SK-N-SH (cell line): ENCODE results near the gene PRPF40A. TPM values are rescaled to one million over a fixed set of nuclear protein-coding genes. Genes with fewer than 3 reads are reported as not detected.

Experiments used
- CTCF ChIA-PET: fragments of 300-600, 350-600 bp; formaldehyde crosslinking; extraction: SDS; loops from one replicate; lab custom pipeline; 2021; lab: Yijun Ruan, JAX
- POLR2A ChIA-PET: fragments of 350-600 bp; sonication (Branson Sonifier 250); formaldehyde crosslinking; extraction: SDS; loops from one replicate; lab custom pipeline; 2020; ENCODE audit warnings: antibody characterized with exemption, inconsistent platforms; lab: Yijun Ruan, JAX
- DNase-seq: peaks from one replicate; pipeline ENCODE4 v3.0.0; 2012
- H2AFZ ChIP-seq: fragments of 200-600 bp; sonication (generic); 2 replicates; pipeline ENCODE4 v1.8.1; 2016; ENCODE audit warnings: antibody characterized with exemption, mild to moderate bottlenecking, low read depth
- H3F3A ChIP-seq: fragments of 200-600 bp; sonication (generic); replicated peaks from 2 replicates; pipeline ENCODE3; 2016; ENCODE audit warnings: antibody characterized with exemption, mild to moderate bottlenecking; ENCODE audit not compliant: insufficient read depth
- H3K27ac ChIP-seq, 2 experiments: fragments of 200-500 bp in 1 of 2; fragments of 200-600 bp in 1 of 2; sonication (Bioruptor generic) in 1 of 2; sonication (generic), shearing (Covaris generic) in 1 of 2; 2 replicates each; pipeline versions ENCODE4 v1.5.1 to v1.6.1; 2014 to 2016; ENCODE audit warnings: low read depth in 2 of 2, inconsistent platforms in 1 of 2, low read length in 1 of 2, mild to moderate bottlenecking in 1 of 2, mixed read lengths in 1 of 2
- H3K27me3 ChIP-seq: fragments of 200-600 bp; sonication (generic), shearing (Covaris generic); 2 replicates; pipeline ENCODE4 v1.6.1; 2016; ENCODE audit warnings: mixed run types; ENCODE audit not compliant: insufficient read depth
- H3K36me3 ChIP-seq, 2 experiments: fragments of 200-500 bp in 1 of 2; fragments of 200-600 bp in 1 of 2; sonication (Bioruptor generic) in 1 of 2; sonication (generic) in 1 of 2; replicated peaks in 1 of 2; 2 replicates each; pipeline versions ENCODE3 to v1.5.1; 2014 to 2016; ENCODE audit warnings: low read length in 1 of 2, mild to moderate bottlenecking in 1 of 2; ENCODE audit not compliant: insufficient read depth in 2 of 2, control insufficient read depth in 1 of 2
- H3K4me1 ChIP-seq, 2 experiments: fragments of 200-500 bp in 1 of 2; fragments of 200-600 bp in 1 of 2; sonication (Bioruptor generic) in 1 of 2; sonication (generic), shearing (Covaris generic) in 1 of 2; 2 replicates each; pipeline versions ENCODE4 v1.5.1 to v1.6.1; 2014 to 2016; ENCODE audit warnings: low read depth in 1 of 2, low read length in 1 of 2, mixed run types in 1 of 2; ENCODE audit not compliant: insufficient read depth in 2 of 2, control insufficient read depth in 1 of 2
- H3K4me2 ChIP-seq: fragments of 200-600 bp; sonication (generic), shearing (Covaris generic); 2 replicates; pipeline ENCODE4 v1.6.1; 2017; ENCODE audit warnings: mixed run types
- H3K4me3 ChIP-seq, 2 experiments: fragments of 200-500 bp in 1 of 2; fragments of 200-600 bp in 1 of 2; sonication (Bioruptor generic) in 1 of 2; sonication (generic), shearing (Covaris generic) in 1 of 2; 2 replicates each; pipeline versions ENCODE4 v1.5.1 to v1.8.1; 2014 to 2016; ENCODE audit warnings: low read depth in 2 of 2, inconsistent platforms in 1 of 2, low read length in 1 of 2, mild to moderate bottlenecking in 1 of 2, mixed read lengths in 1 of 2, moderate library complexity in 1 of 2
- H3K79me2 ChIP-seq: fragments of 200-600 bp; sonication (generic); 2 replicates; pipeline ENCODE4 v1.8.1; 2017; ENCODE audit warnings: mild to moderate bottlenecking; ENCODE audit not compliant: insufficient read depth
- H3K9ac ChIP-seq: fragments of 200-600 bp; sonication (generic); 2 replicates; pipeline ENCODE4 v1.6.1; 2017; ENCODE audit warnings: mixed run types
- H3K9me2 ChIP-seq: fragments of 200-600 bp; sonication (generic); 2 replicates; pipeline ENCODE4 v1.6.1; 2017; ENCODE audit warnings: mixed run types
- H3K9me3 ChIP-seq: fragments of 200-600 bp; sonication (generic); 2 replicates; pipeline ENCODE4 v1.6.1; 2017; ENCODE audit warnings: mixed run types, mild to moderate bottlenecking, moderate library complexity
- H4K20me1 ChIP-seq: fragments of 200-600 bp; sonication (generic); 2 replicates; pipeline ENCODE4 v1.6.1; 2017; ENCODE audit warnings: mild to moderate bottlenecking, mixed run types; ENCODE audit not compliant: insufficient read depth
- CTCF ChIP-seq: fragments of 200-600 bp; sonication (generic); IDR thresholded peaks from 2 replicates; pipeline ENCODE4 v1.6.1; 2017; ENCODE audit warnings: antibody characterized with exemption, mild to moderate bottlenecking, moderate library complexity
- GATA2 ChIP-seq: sonication (generic); formaldehyde crosslinking; IDR thresholded peaks from 2 replicates; pipeline ENCODE4 v1.5.0; 2020; ENCODE audit warnings: mild to moderate bottlenecking, missing genetic modification reagents
- IRF3 ChIP-seq: fragments of 150-350 bp; IDR thresholded peaks from 2 replicates; pipeline ENCODE4 v1.6.1; 2016; ENCODE audit warnings: mild to moderate bottlenecking, low read depth, low read length
- JUND ChIP-seq: IDR thresholded peaks from 2 replicates; pipeline ENCODE4 v1.4.0; 2012
- MAX ChIP-seq: IDR thresholded peaks from 2 replicates; pipeline ENCODE4 v1.4.0; 2012; ENCODE audit warnings: low read depth
- MEF2A ChIP-seq: IDR thresholded peaks from 2 replicates; pipeline ENCODE4 v1.4.0; 2012; ENCODE audit warnings: low read depth, borderline replicate concordance
- NFIC ChIP-seq: IDR thresholded peaks from 2 replicates; pipeline ENCODE4 v1.4.0; 2012; ENCODE audit warnings: borderline replicate concordance
- NRF1 ChIP-seq: IDR thresholded peaks from 2 replicates; pipeline ENCODE4 v1.6.1; 2012; ENCODE audit warnings: low read depth, mild to moderate bottlenecking, low read length
- PBX3 ChIP-seq: IDR thresholded peaks from 2 replicates; pipeline ENCODE4; 2012
- POLR2AphosphoS5 ChIP-seq: IDR thresholded peaks from 2 replicates; pipeline ENCODE4 v1.6.1; 2012; ENCODE audit warnings: low read depth, low read length
- RAD21 ChIP-seq: IDR thresholded peaks from 2 replicates; pipeline ENCODE4 v1.6.1; 2012; ENCODE audit warnings: mild to moderate bottlenecking, low read length
- RCOR1 ChIP-seq: fragments of 150-350 bp; IDR thresholded peaks from 2 replicates; pipeline ENCODE4 v1.6.1; 2017; ENCODE audit warnings: antibody characterized with exemption, low read length
- RFX5 ChIP-seq: IDR thresholded peaks from 2 replicates; pipeline ENCODE4 v1.6.1; 2012; ENCODE audit warnings: mild to moderate bottlenecking, improper control_type of control experiment, low read length
- SMC3 ChIP-seq: IDR thresholded peaks from 2 replicates; pipeline ENCODE4 v1.6.1; 2012; ENCODE audit warnings: low read depth, low read length, improper control_type of control experiment
- TAF1 ChIP-seq: IDR thresholded peaks from 2 replicates; pipeline ENCODE4 v1.6.1; 2012; ENCODE audit warnings: low read depth, mild to moderate bottlenecking, low read length, moderate library complexity, borderline replicate concordance
- ZBTB33 ChIP-seq: IDR thresholded peaks from 2 replicates; pipeline ENCODE4 v1.4.0; 2012; ENCODE audit warnings: low read depth, borderline replicate concordance
- WGBS: methylation state at CpG from one replicate; pipeline ENCODE4 v1.1.6; 2017; ENCODE audit warnings: low lambda C conversion rate; 5-methylcytosine and 5-hydroxymethylcytosine counted together
- polyA plus RNA-seq, 3 experiments: library from polyadenylated mRNA; depleted of rRNA; stranded (reverse); fragments of >200 nt; gene quantifications; 2 replicates each; pipeline ENCODE4 v1.2.3, GENCODE V29; 2012

The PRPF40A gene
- polyA plus RNA-seq, 1 of the 3 experiments (the other 2 are of a cell fraction): 55.8 TPM

GRCh38 chr2:152678808-152679207, 38.5 kb downstream of the PRPF40A start:
- Histone ChIP-seq H3K4me2 (no peak overlapping the region), H3K27me3 (no peaks in the 10 kb centered on the region), H3K4me1 (no peaks in the 10 kb centered on the region; a peak in 2 of 4 replicates), H3F3A (no peaks in the 10 kb centered on the region), H4K20me1 (0 out of 2 replicates have a peak, but pooled peaks cover 9% of the 10 kb centered on the region), H3K9me3 (no peaks in the 10 kb centered on the region), H3K36me3 (peaks cover 75% of the 10 kb centered on the region in 2 experiments), H2AFZ (no peak overlapping the region), H3K4me3 (no peak overlapping the region), H3K79me2 (peaks cover 36% of the 10 kb centered on the region), H3K9ac (no peak overlapping the region), H3K27ac (peak overlapping the region in 1 of 2 experiments; percentile 28; a peak in 1 of 4 replicates), H3K9me2 (no peaks in the 10 kb centered on the region)
- CTCF ChIA-PET: no interaction called here
- POLR2A ChIA-PET: no interaction called here
- no peak for DNase-seq
- 56% methylated on average over 2 of the region's 2 CpGs for WGBS
- TF ChIP-seq GATA2 (CRISPR knock-in tag) (no peak), PBX3 (no peak), MAX (no peak), RAD21 (no peak), NRF1 (no peak), IRF3 (no peak), SMC3 (no peak), JUND (no peak), CTCF (no peak), MEF2A (no peak), POLR2AphosphoS5 (no peak), TAF1 (no peak), RCOR1 (no peak), NFIC (no peak), ZBTB33 (no peak), RFX5 (no peak)
